CD14-positive monocyte (primary cell): ENCODE data around the gene USP11. TPM values are rescaled to one million over a fixed set of nuclear protein-coding genes. Genes with fewer than 3 reads are reported as not detected.
"Not testable (repeated sequence)": the region's sequence is repeated elsewhere in the genome, so short reads cannot be mapped to it uniquely, and the experiment has no call there.

Experiments
- DNase-seq, 3 donors: peaks; one replicate each; pipeline ENCODE4 v3.0.0-alpha.2; 2011 to 2022
- H2AFZ ChIP-seq: 2 replicates; pipeline ENCODE4 v1.6.0; 2012; ENCODE audit warnings: mild to moderate bottlenecking, low read depth, low read length, inconsistent platforms; ENCODE audit not compliant: insufficient read depth, poor library complexity, severe bottlenecking
- H3K27ac ChIP-seq, 2 donors: 1 replicate in 1 of 2; 2 replicates in 1 of 2; pipeline ENCODE4 v1.5.1; 2012 to 2013; ENCODE audit warnings: low read length in 2 of 2, control low read depth in 1 of 2, inconsistent platforms in 1 of 2, low read depth in 1 of 2, mild to moderate bottlenecking in 1 of 2
- H3K27me3 ChIP-seq, 2 donors: one replicate each; pipeline versions ENCODE4 v1.6.0 to v1.6.1; 2011 to 2013; ENCODE audit warnings: low read length in 2 of 2; ENCODE audit not compliant: control insufficient read depth in 2 of 2, insufficient read depth in 2 of 2
- H3K36me3 ChIP-seq, 2 donors: replicated peaks in 1 of 2; 1 replicate in 1 of 2; 2 replicates in 1 of 2; pipeline versions ENCODE4 v1.5.1 to v1.6.1; 2012 to 2013; ENCODE audit warnings: low read length in 2 of 2, control low read depth in 1 of 2, inconsistent platforms in 1 of 2, mild to moderate bottlenecking in 1 of 2; ENCODE audit not compliant: insufficient read depth in 2 of 2, control insufficient read depth in 1 of 2
- H3K4me1 ChIP-seq, 2 donors: 1 replicate in 1 of 2; 2 replicates in 1 of 2; pipeline versions ENCODE4 v1.5.1 to v1.6.1; 2012 to 2013; ENCODE audit warnings: low read length in 2 of 2, control low read depth in 1 of 2, inconsistent platforms in 1 of 2, mild to moderate bottlenecking in 1 of 2, moderate library complexity in 1 of 2; ENCODE audit not compliant: insufficient read depth in 2 of 2, control insufficient read depth in 1 of 2
- H3K4me2 ChIP-seq: replicated peaks from 2 replicates; pipeline ENCODE3; 2012; ENCODE audit warnings: low read length, moderate library complexity, mild to moderate bottlenecking; ENCODE audit not compliant: poor library complexity, severe bottlenecking; ENCODE audit errors: extremely low read depth
- H3K4me3 ChIP-seq, 3 experiments: fragments of 200-600 bp in 1 of 3; sonication (generic) in 1 of 3; replicated peaks in 1 of 3; 1 replicate in 2 of 3; 2 replicates in 1 of 3; pipeline ENCODE4 v1.5.1; 2011 to 2013; ENCODE audit warnings: low read length in 3 of 3, mild to moderate bottlenecking in 3 of 3, control low read depth in 2 of 3, low read depth in 2 of 3, inconsistent platforms in 1 of 3, moderate library complexity in 1 of 3
- H3K79me2 ChIP-seq: 2 replicates; pipeline ENCODE4 v1.6.0; 2012; ENCODE audit warnings: mild to moderate bottlenecking, control low read depth, inconsistent platforms, low read length, moderate library complexity; ENCODE audit not compliant: insufficient read depth
- H3K9ac ChIP-seq: 2 replicates; pipeline ENCODE4 v1.6.0; 2017; ENCODE audit warnings: low read length, mild to moderate bottlenecking; ENCODE audit not compliant: insufficient read depth, poor library complexity, severe bottlenecking
- H3K9me3 ChIP-seq, 2 donors: replicated peaks in 1 of 2; 1 replicate in 1 of 2; 2 replicates in 1 of 2; pipeline versions ENCODE4 v1.5.1 to v1.6.1; 2012 to 2013; ENCODE audit warnings: low read length in 2 of 2, control low read depth in 1 of 2; ENCODE audit not compliant: control insufficient read depth in 1 of 2, insufficient read depth in 1 of 2
- H4K20me1 ChIP-seq: 2 replicates; pipeline ENCODE4 v1.6.0; 2012; ENCODE audit warnings: mild to moderate bottlenecking, low read length, control low read depth, moderate library complexity; ENCODE audit not compliant: insufficient read depth
- H3K27ac Mint-ChIP-seq, 7 donors: one replicate each; pipeline ENCODE4 v1.8.0; 2020; ENCODE audit warnings: mild to moderate bottlenecking in 7 of 7, mixed read lengths in 7 of 7, moderate library complexity in 6 of 7, inconsistent platforms in 2 of 7
- H3K27me3 Mint-ChIP-seq, 3 donors: one replicate each; pipeline ENCODE4 v1.8.0; 2021 to 2022; ENCODE audit warnings: low read depth in 3 of 3, mild to moderate bottlenecking in 3 of 3, mixed read lengths in 3 of 3, moderate library complexity in 3 of 3, inconsistent platforms in 1 of 3
- H3K36me3 Mint-ChIP-seq, 2 donors: one replicate each; pipeline ENCODE4 v1.8.0; 2020; ENCODE audit warnings: mixed read lengths in 2 of 2, inconsistent platforms in 1 of 2, mild to moderate bottlenecking in 1 of 2
- H3K4me1 Mint-ChIP-seq: one replicate; pipeline ENCODE4 v1.8.0; 2020; ENCODE audit warnings: mild to moderate bottlenecking, mixed read lengths
- H3K4me3 Mint-ChIP-seq, 2 donors: one replicate each; pipeline ENCODE4 v1.8.0; 2020; ENCODE audit warnings: mild to moderate bottlenecking in 2 of 2, mixed read lengths in 2 of 2, moderate library complexity in 1 of 2
- H3K9me3 Mint-ChIP-seq, 7 donors: one replicate each; pipeline ENCODE4 v1.8.0; 2020 to 2022; ENCODE audit warnings: mixed read lengths in 7 of 7, mild to moderate bottlenecking in 6 of 7, moderate library complexity in 6 of 7, inconsistent platforms in 2 of 7
- CTCF ChIP-seq: fragments of 200-600 bp; IDR thresholded peaks from one replicate; pipeline ENCODE4 v1.8.0; 2022; ENCODE audit warnings: antibody characterized with exemption, mild to moderate bottlenecking
- WGBS: methylation state at CpG from one replicate; pipeline ENCODE4 v1.1.5; 2013; ENCODE audit warnings: missing lambda C conversion rate; ENCODE audit not compliant: insufficient coverage; 5-methylcytosine and 5-hydroxymethylcytosine counted together
- intact Hi-C, 2 donors: fragments of 100-400 bp; cut with micrococcal nuclease; formaldehyde crosslinking; loops; one replicate each; pipeline versions ENCODE4 v1.15.0 to v1.15.1; 2023
- polyA plus RNA-seq, 3 donors: library from polyadenylated mRNA; depleted of rRNA in 1 of 3; unstranded in 2 of 3; stranded (reverse) in 1 of 3; fragments of 300-500 nt in 2 of 3; fragments of >200 nt in 1 of 3; fragmentation: Illumina TruSeq in 2 of 3; gene quantifications; 1 replicate in 2 of 3; 2 replicates in 1 of 3; pipeline ENCODE4 v1.2.3, GENCODE V29; 2012 to 2021

USP11 gene
- polyA plus RNA-seq, 3 donors: 6.7 to 9.7 (median 8.8) TPM

DNA sequence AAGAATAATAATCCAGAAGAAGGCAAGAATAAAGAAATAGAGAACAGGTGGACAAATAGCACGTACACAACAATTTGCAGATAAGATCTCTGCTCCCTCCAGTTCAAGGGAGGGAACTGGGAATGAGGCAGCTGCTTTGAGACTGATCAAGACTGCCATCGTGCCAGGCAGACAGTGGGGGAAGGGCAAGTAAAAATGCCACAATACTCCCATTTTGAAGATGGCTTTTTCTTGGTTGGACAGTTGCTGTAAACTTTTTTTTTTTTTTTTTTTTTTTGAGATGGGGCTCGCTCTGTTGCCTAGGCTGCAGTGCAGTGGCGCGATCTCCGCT lies 17.2 kb downstream of the USP11 start:
- no peak overlapping the region for H3K9ac ChIP-seq
- no CpG with 5 or more reads among the region's 6 CpGs for WGBS

DNA sequence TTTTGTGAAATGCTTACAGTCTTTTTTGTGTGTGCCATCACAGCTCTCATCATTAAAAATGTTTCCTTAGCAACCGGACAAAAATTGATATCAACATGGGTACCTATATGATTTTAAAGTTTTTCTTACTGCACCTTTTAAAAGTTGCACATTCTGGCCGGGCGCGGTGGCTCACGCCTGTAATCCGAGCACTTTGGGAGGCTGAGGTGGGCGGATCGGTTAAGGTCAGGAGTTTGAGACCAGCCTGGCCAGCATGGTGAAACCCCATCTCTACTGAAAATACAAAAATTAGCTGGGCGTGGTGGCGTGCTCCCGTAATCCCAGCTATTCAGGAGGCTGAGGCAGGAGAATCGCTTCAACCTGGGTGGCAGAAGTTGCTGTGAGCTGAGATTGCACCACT lies 24.8 kb downstream of the USP11 start:
- DNase-seq, H3K36me3 ChIP-seq, H3K4me3 ChIP-seq, H3K27ac ChIP-seq, H3K27ac Mint-ChIP-seq, H3K9ac ChIP-seq, intact Hi-C loops, H3K36me3 Mint-ChIP-seq, H2AFZ ChIP-seq, H3K4me1 ChIP-seq, H3K4me2 ChIP-seq, H3K9me3 ChIP-seq, H3K4me1 Mint-ChIP-seq, H4K20me1 ChIP-seq, H3K79me2 ChIP-seq, H3K4me3 Mint-ChIP-seq: not testable (repeated sequence)
- no CpG with 5 or more reads among the region's 12 CpGs for WGBS
- Mint-ChIP-seq H3K9me3 (peaks cover 0 to 31% (median 11%) of the 10 kb centered on the region in 7 donors), H3K27me3 (peaks cover 1 to 38% (median 6%) of the 10 kb centered on the region in 3 donors)
- H3K27me3 ChIP-seq: peaks cover 0 to 16% of the 10 kb centered on the region in 2 donors

More for the DNA sequence above, 17.2 kb downstream of the USP11 start:
- peaks cover 0 to 46% (median 1%) of the 10 kb centered on the region in 3 donors for H3K27me3 Mint-ChIP-seq
- no peak overlapping the region for H3K4me2 ChIP-seq
- TF ChIP-seq CTCF: no peak
- H3K79me2 ChIP-seq: no peaks in the 10 kb centered on the region
- H3K9me3 Mint-ChIP-seq: peaks cover 0 to 22% (median 9%) of the 10 kb centered on the region in 7 donors
- peaks cover 2 to 12% of the 10 kb centered on the region in 2 donors for H3K36me3 ChIP-seq
- intact Hi-C loops: no loop called here
- no peak overlapping the region for H3K27ac ChIP-seq
- H3K4me1 ChIP-seq: no peaks in the 10 kb centered on the region
- peaks cover 0 to 5% of the 10 kb centered on the region in 2 donors for H3K27me3 ChIP-seq
- no peak overlapping the region for H3K4me3 Mint-ChIP-seq
- H2AFZ ChIP-seq: no peak overlapping the region
- no peaks in the 10 kb centered on the region for H3K9me3 ChIP-seq
- H4K20me1 ChIP-seq: no peaks in the 10 kb centered on the region
- no peaks in the 10 kb centered on the region for H3K4me1 Mint-ChIP-seq
- H3K36me3 Mint-ChIP-seq: peaks cover 5 to 21% of the 10 kb centered on the region in 2 donors
- no peak for DNase-seq
- H3K27ac Mint-ChIP-seq: peak overlapping the region in 2 of 7 donors; percentile 0 to 23
- no peak overlapping the region for H3K4me3 ChIP-seq
